Fibroblast of skin of right biceps (primary cell): ENCODE measurements around the gene PCSK6.

Experiments
- DNase-seq: peaks from one replicate; pipeline ENCODE4 v3.0.0-alpha.2; 2013

PCSK6 gene

GRCh38 chr15:101323793-101324523, 165.5 kb downstream of the PCSK6 start:
- no peak for DNase-seq

GRCh38 chr15:101322854-101323477, 166.5 kb downstream of the PCSK6 start:
- no peak for DNase-seq

GRCh38 chr15:101322016-101322695, 167.4 kb downstream of the PCSK6 start:
- no peak for DNase-seq

- peak; percentile 67 for DNase-seq
Measured at GRCh38 chr15:101320501-101321052, 168.9 kb downstream of the PCSK6 start.

- DNase-seq: no peak
Measured at GRCh38 chr15:101318839-101319238, 170.7 kb downstream of the PCSK6 start.

GRCh38 chr15:101318147-101318819, 171.2 kb downstream of the PCSK6 start:
- no peak for DNase-seq

GRCh38 chr15:101317336-101317872, 172.1 kb downstream of the PCSK6 start:
- DNase-seq: no peak

GRCh38 chr15:101316529-101316928, 173.0 kb downstream of the PCSK6 start:
- no peak for DNase-seq

- no peak for DNase-seq
Measured at GRCh38 chr15:101315736-101316135, 173.8 kb downstream of the PCSK6 start.

- DNase-seq: no peak
Measured at GRCh38 chr15:101314336-101315125, 175.0 kb downstream of the PCSK6 start.

- no peak for DNase-seq
Measured at GRCh38 chr15:101313041-101313761, 176.3 kb downstream of the PCSK6 start.

- no peak for DNase-seq
Measured at GRCh38 chr15:101310508-101310907, 179.0 kb downstream of the PCSK6 start.

- no peak for DNase-seq
Measured at GRCh38 chr15:101310161-101310480, 179.4 kb downstream of the PCSK6 start.

- no peak for DNase-seq
Measured at GRCh38 chr15:101309436-101310160, 179.9 kb downstream of the PCSK6 start.

GRCh38 chr15:101308604-101309435, 180.7 kb downstream of the PCSK6 start:
- DNase-seq: no peak

GRCh38 chr15:101307897-101308603, 181.5 kb downstream of the PCSK6 start:
- DNase-seq: no peak

- no peak for DNase-seq
Measured at GRCh38 chr15:101307048-101307896, 182.2 kb downstream of the PCSK6 start.
